WTC11 (cell line): ENCODE results near the gene NRXN3. TPM values are rescaled to one million over a fixed set of nuclear protein-coding genes. Genes with fewer than 3 reads are reported as not detected.

Experiments
- ATAC-seq: fragments of 200-7000 bp; cut with Tn5 transposase; 2 replicates; pipeline ENCODE4 v1.10.0; 2021; ENCODE audit warnings: mild to moderate bottlenecking, moderate library complexity
- CTCF ChIA-PET: fragments of 300-600 bp; sonication (Branson Sonifier 250); formaldehyde crosslinking; loops from one replicate; lab custom pipeline; 2021; ENCODE audit warnings: antibody characterized with exemption; lab: Charles Lee
- POLR2A ChIA-PET: fragments of 350-600 bp; sonication (Branson Sonifier 250); formaldehyde crosslinking; loops from one replicate; lab custom pipeline; 2021; ENCODE audit warnings: antibody characterized with exemption; lab: Charles Lee
- DNase-seq: peaks from one replicate; pipeline ENCODE4 v3.0.0; 2021; ENCODE audit warnings: low spot score
- H3K27ac Mint-ChIP-seq: 2 replicates; pipeline ENCODE4 v1.8.0; 2021; ENCODE audit warnings: mixed read lengths
- H3K27me3 Mint-ChIP-seq: 2 replicates; pipeline ENCODE4 v1.8.0; 2021; ENCODE audit warnings: low read depth, mild to moderate bottlenecking, moderate library complexity, mixed read lengths
- H3K36me3 Mint-ChIP-seq: 2 replicates; pipeline ENCODE4 v1.8.0; 2021; ENCODE audit warnings: mixed read lengths
- H3K4me1 Mint-ChIP-seq: 2 replicates; pipeline ENCODE4 v1.8.0; 2022; ENCODE audit warnings: mixed read lengths
- H3K4me3 Mint-ChIP-seq: 2 replicates; pipeline ENCODE4 v1.8.0; 2021; ENCODE audit warnings: mild to moderate bottlenecking, moderate library complexity, mixed read lengths
- H3K9me3 Mint-ChIP-seq: 2 replicates; pipeline ENCODE4 v1.8.0; 2021; ENCODE audit warnings: mixed read lengths
- AR ChIP-seq: fragments of 250-450 bp; sonication (Bioruptor Pico); IDR thresholded peaks from 2 replicates; pipeline ENCODE4 v1.9.0; 2021; ENCODE audit warnings: mild to moderate bottlenecking
- ETV6 ChIP-seq: sonication (generic); formaldehyde crosslinking; IDR thresholded peaks from 2 replicates; pipeline ENCODE4 v1.8.1; 2022; ENCODE audit warnings: mild to moderate bottlenecking, missing genetic modification reagents
- FOXK1 ChIP-seq: sonication (generic); formaldehyde crosslinking; IDR thresholded peaks from 2 replicates; pipeline ENCODE4 v1.8.0; 2022; ENCODE audit warnings: mild to moderate bottlenecking, moderate library complexity, missing genetic modification reagents
- NFATC4 ChIP-seq: fragments of 250-450 bp; sonication (Bioruptor Pico); IDR thresholded peaks from 2 replicates; pipeline ENCODE4 v1.9.0; 2021; ENCODE audit warnings: mild to moderate bottlenecking
- NR2C2 ChIP-seq: sonication (generic); formaldehyde crosslinking; IDR thresholded peaks from 2 replicates; pipeline ENCODE4 v1.8.0; 2022; ENCODE audit warnings: mild to moderate bottlenecking, missing genetic modification reagents
- PRDM15 ChIP-seq: sonication (generic); formaldehyde crosslinking; IDR thresholded peaks from 2 replicates; pipeline ENCODE4 v1.8.0; 2022; ENCODE audit warnings: missing genetic modification reagents
- PREB ChIP-seq: sonication (generic); formaldehyde crosslinking; IDR thresholded peaks from 2 replicates; pipeline ENCODE4 v1.8.1; 2022; ENCODE audit warnings: mild to moderate bottlenecking, missing genetic modification reagents, moderate library complexity, borderline replicate concordance
- SMAD4 ChIP-seq: sonication (generic); formaldehyde crosslinking; IDR thresholded peaks from 2 replicates; pipeline ENCODE4 v1.8.0; 2022; ENCODE audit warnings: mild to moderate bottlenecking, missing genetic modification reagents
- TEAD4 ChIP-seq: sonication (generic); formaldehyde crosslinking; IDR thresholded peaks from 2 replicates; pipeline ENCODE4 v1.8.0; 2022; ENCODE audit warnings: mild to moderate bottlenecking, missing genetic modification reagents
- USF1 ChIP-seq: sonication (generic); formaldehyde crosslinking; IDR thresholded peaks from 2 replicates; pipeline ENCODE4 v1.8.0; 2022; ENCODE audit warnings: mild to moderate bottlenecking, missing genetic modification reagents
- ZBTB43 ChIP-seq: sonication (generic); formaldehyde crosslinking; IDR thresholded peaks from 2 replicates; pipeline ENCODE4 v1.8.1; 2023; ENCODE audit warnings: mild to moderate bottlenecking, missing genetic modification reagents
- ZNF423 ChIP-seq: fragments of 250-450 bp; sonication (Bioruptor Pico); IDR thresholded peaks from 2 replicates; pipeline ENCODE4 v2.1.2; 2022; ENCODE audit warnings: mild to moderate bottlenecking, moderate library complexity
- total RNA-seq: library from RNA; stranded (reverse); gene quantifications from 3 replicates; pipeline ENCODE4 v1.2.3, GENCODE V29; 2021
- TF ChIP-seq, protein P1 (sequence below): fragments of 250-450 bp; sonication (Bioruptor Pico); IDR thresholded peaks from 2 replicates; pipeline ENCODE4 v1.9.0; 2021; ENCODE audit warnings: mild to moderate bottlenecking, borderline replicate concordance
- TF ChIP-seq, protein P2 (sequence below): fragments of 250-450 bp; sonication (Bioruptor Pico); conservative IDR thresholded peaks from 2 replicates; pipeline ENCODE4 v1.9.0; 2021; ENCODE audit warnings: mild to moderate bottlenecking

NRXN3 gene
- total RNA-seq, 1 experiment from 2014 or later, result 3.0 TPM

DNA sequence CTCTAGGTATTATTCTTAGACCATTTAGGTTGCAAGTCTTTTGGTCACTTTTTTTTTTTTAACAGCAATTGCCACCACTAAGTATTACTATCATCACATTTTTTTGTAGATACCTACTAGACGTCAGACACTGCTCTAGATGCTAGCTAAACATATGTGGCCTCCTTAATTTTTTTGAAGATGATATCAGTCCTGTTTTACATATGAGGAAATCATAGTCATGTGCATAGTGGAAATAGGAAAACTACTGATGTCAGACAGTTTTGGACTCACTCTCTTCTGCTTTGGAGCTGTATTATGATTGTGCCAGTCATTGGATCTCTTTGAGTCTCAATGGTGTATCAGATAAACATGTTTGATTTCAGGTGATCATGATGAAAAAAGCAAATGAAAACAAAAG, 1736.8 kb downstream of the NRXN3 start:
- Mint-ChIP-seq H3K27ac (no peak overlapping the region), H3K27me3 (no peaks in the 10 kb centered on the region), H3K36me3 (no peaks in the 10 kb centered on the region), H3K9me3 (peaks cover 24% of the 10 kb centered on the region), H3K4me1 (peaks cover 2% of the 10 kb centered on the region; the same call in 1 of the 2 replicates), H3K4me3 (no peak overlapping the region)
- ATAC-seq, result no peak
- TF ChIP-seq, protein P1, sequence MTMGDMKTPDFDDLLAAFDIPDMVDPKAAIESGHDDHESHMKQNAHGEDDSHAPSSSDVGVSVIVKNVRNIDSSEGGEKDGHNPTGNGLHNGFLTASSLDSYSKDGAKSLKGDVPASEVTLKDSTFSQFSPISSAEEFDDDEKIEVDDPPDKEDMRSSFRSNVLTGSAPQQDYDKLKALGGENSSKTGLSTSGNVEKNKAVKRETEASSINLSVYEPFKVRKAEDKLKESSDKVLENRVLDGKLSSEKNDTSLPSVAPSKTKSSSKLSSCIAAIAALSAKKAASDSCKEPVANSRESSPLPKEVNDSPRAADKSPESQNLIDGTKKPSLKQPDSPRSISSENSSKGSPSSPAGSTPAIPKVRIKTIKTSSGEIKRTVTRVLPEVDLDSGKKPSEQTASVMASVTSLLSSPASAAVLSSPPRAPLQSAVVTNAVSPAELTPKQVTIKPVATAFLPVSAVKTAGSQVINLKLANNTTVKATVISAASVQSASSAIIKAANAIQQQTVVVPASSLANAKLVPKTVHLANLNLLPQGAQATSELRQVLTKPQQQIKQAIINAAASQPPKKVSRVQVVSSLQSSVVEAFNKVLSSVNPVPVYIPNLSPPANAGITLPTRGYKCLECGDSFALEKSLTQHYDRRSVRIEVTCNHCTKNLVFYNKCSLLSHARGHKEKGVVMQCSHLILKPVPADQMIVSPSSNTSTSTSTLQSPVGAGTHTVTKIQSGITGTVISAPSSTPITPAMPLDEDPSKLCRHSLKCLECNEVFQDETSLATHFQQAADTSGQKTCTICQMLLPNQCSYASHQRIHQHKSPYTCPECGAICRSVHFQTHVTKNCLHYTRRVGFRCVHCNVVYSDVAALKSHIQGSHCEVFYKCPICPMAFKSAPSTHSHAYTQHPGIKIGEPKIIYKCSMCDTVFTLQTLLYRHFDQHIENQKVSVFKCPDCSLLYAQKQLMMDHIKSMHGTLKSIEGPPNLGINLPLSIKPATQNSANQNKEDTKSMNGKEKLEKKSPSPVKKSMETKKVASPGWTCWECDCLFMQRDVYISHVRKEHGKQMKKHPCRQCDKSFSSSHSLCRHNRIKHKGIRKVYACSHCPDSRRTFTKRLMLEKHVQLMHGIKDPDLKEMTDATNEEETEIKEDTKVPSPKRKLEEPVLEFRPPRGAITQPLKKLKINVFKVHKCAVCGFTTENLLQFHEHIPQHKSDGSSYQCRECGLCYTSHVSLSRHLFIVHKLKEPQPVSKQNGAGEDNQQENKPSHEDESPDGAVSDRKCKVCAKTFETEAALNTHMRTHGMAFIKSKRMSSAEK (CRISPR knock-in tag), result no peak
- TF ChIP-seq, protein P2, sequence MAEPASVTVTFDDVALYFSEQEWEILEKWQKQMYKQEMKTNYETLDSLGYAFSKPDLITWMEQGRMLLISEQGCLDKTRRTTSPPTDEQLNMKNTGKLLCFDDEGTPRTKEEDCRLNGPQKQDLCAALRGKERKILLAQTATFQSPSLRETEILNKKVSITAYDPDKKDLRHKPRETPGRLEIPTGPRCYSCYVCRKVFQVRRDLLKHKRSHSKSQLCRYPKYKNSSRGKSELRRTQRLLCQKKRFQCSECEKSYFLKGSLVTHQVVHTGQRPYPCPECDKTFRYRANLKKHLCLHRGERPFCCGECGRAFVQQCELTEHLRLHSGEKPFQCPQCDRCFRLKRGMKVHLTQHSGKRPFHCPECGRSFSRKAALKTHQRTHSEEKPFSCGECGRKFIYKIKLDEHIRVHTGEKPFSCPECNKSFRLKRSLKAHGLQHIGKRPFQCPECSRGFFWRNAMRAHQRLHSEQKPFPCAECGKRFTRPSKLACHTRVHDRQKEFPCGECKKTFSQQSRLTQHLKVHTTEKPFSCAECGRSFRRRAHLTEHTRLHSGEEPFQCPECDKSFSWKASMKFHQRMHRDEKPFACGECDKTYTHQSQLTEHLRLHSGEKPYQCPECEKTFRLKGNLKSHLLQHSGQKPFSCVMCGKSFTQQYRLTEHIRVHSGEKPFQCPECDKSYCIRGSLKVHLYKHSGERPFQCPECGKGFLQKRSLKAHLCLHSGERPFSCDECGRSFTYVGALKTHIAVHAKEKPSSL (CRISPR knock-in tag), result no peak
- TF ChIP-seq FOXK1 (CRISPR knock-in tag), result no peak
- TF ChIP-seq PREB, result no peak
- TF ChIP-seq SMAD4 (CRISPR knock-in tag), result no peak
- no peak for TF ChIP-seq ZBTB43
- TF ChIP-seq USF1, result no peak
- no peak for TF ChIP-seq NR2C2 (CRISPR knock-in tag)
- TF ChIP-seq TEAD4, result no peak
- TF ChIP-seq AR (CRISPR knock-in tag), result no peak
- TF ChIP-seq PRDM15 (CRISPR knock-in tag), result no peak
- TF ChIP-seq ETV6 (CRISPR knock-in tag), result no peak
- TF ChIP-seq ZNF423, result no peak
- TF ChIP-seq NFATC4 (CRISPR knock-in tag), result no peak
- ChIA-PET CTCF (no interaction called here), POLR2A (no interaction called here)
- no peak for DNase-seq
